ENCODE results near the gene ZNF496. TPM values are rescaled to one million over a fixed set of nuclear protein-coding genes. Genes with fewer than 3 reads are reported as not detected.
"Not testable (repeated sequence)": the region's sequence is repeated elsewhere in the genome, so short reads cannot be mapped to it uniquely, and the experiment has no call there.

Gene ZNF496
- total RNA-seq, 4 donors from 2014 or later, result 34.2 to 47.4 (median 39.7) TPM

GRCh38 chr1:247365023-247365422 lies 33.4 kb upstream of the ZNF496 start:
- Histone ChIP-seq H3K27me3 (no peaks in the 10 kb centered on the region), H3K4me3 (no peak overlapping the region), H3K36me3 (no peaks in the 10 kb centered on the region), H3K9me3 (no peaks in the 10 kb centered on the region), H3K4me1 (peaks cover 4 to 5% of the 10 kb centered on the region in 2 donors), H3K27ac (no peak overlapping the region)
- DNase-seq, result no peak
- TF ChIP-seq CTCF (IDR thresholded peaks at IDR 0.05 in 4 of 5, conservative IDR thresholded peaks at IDR 0.05 in 1 of 5) (no peak), POLR2A (IDR thresholded peaks at IDR 0.05) (no peak)
- ATAC-seq, result no peak
- in situ Hi-C loops (cut with MboI; ENCODE audit: low sequenced_read_pairs in 4 of 4) (no loop called here), intact Hi-C loops (cut with DNase I; ENCODE audit: low total_unique reads) (no loop called here)

GRCh38 chr1:247363000-247363399 lies 31.3 kb upstream of the ZNF496 start:
- intact Hi-C loops (cut with DNase I; ENCODE audit: low total_unique reads); H3K27me3 ChIP-seq; in situ Hi-C loops (cut with MboI; ENCODE audit: low sequenced_read_pairs in 4 of 4); H3K4me1 ChIP-seq; DNase-seq; H3K36me3 ChIP-seq; ATAC-seq; H3K4me3 ChIP-seq; H3K9me3 ChIP-seq; H3K27ac ChIP-seq: not testable (repeated sequence)

GRCh38 chr1:247362153-247362552 lies 30.5 kb upstream of the ZNF496 start:
- intact Hi-C loops (cut with DNase I; ENCODE audit: low total_unique reads) (no loop called here), in situ Hi-C loops (cut with MboI; ENCODE audit: low sequenced_read_pairs in 4 of 4) (no loop called here)
- no peak for ATAC-seq
- no peak overlapping the region for H3K27ac ChIP-seq
- no peak overlapping the region for H3K4me3 ChIP-seq
- no peaks in the 10 kb centered on the region for H3K9me3 ChIP-seq
- no peaks in the 10 kb centered on the region for H3K36me3 ChIP-seq
- TF ChIP-seq CTCF (IDR thresholded peaks at IDR 0.05 in 4 of 5, conservative IDR thresholded peaks at IDR 0.05 in 1 of 5) (no peak), POLR2A (IDR thresholded peaks at IDR 0.05) (no peak)
- H3K27me3 ChIP-seq, result no peaks in the 10 kb centered on the region
- H3K4me1 ChIP-seq, result peaks cover 4 to 5% of the 10 kb centered on the region in 2 donors
- no peak for DNase-seq

GRCh38 chr1:247360991-247361731 lies 29.5 kb upstream of the ZNF496 start:
- no peaks in the 10 kb centered on the region for H3K36me3 ChIP-seq
- peaks cover 4 to 5% of the 10 kb centered on the region in 2 donors for H3K4me1 ChIP-seq
- H3K27ac ChIP-seq, result peak overlapping the region; percentile 31 to 47 (median 40)
- peak overlapping the region in 3 of 4 donors; percentile 16 to 32 (median 17) for H3K4me3 ChIP-seq
- in situ Hi-C loops (cut with MboI; ENCODE audit: low sequenced_read_pairs in 4 of 4) (no loop called here), intact Hi-C loops (cut with DNase I; ENCODE audit: low total_unique reads) (no loop called here)
- H3K9me3 ChIP-seq, result no peaks in the 10 kb centered on the region
- ATAC-seq, result peak; percentile 42 to 78
- DNase-seq, result peak in 1 of 2 donors; percentile 23
- no peak for TF ChIP-seq POLR2A (IDR thresholded peaks at IDR 0.05)
- no peak for TF ChIP-seq CTCF (IDR thresholded peaks at IDR 0.05 in 4 of 5, conservative IDR thresholded peaks at IDR 0.05 in 1 of 5)
- H3K27me3 ChIP-seq, result no peaks in the 10 kb centered on the region

GRCh38 chr1:247360116-247360898 lies 28.6 kb upstream of the ZNF496 start:
- DNase-seq, result no peak
- intact Hi-C loops (cut with DNase I; ENCODE audit: low total_unique reads) (no loop called here), in situ Hi-C loops (cut with MboI; ENCODE audit: low sequenced_read_pairs in 4 of 4) (no loop called here)
- Histone ChIP-seq H3K27ac (peak overlapping the region; percentile 31 to 47 (median 40)), H3K9me3 (no peaks in the 10 kb centered on the region), H3K36me3 (no peaks in the 10 kb centered on the region), H3K4me1 (peaks cover 4 to 5% of the 10 kb centered on the region in 2 donors), H3K4me3 (peak overlapping the region; percentile 16 to 32 (median 20)), H3K27me3 (no peaks in the 10 kb centered on the region)
- TF ChIP-seq POLR2A (IDR thresholded peaks at IDR 0.05) (no peak), CTCF (IDR thresholded peaks at IDR 0.05 in 4 of 5, conservative IDR thresholded peaks at IDR 0.05 in 1 of 5) (no peak)
- ATAC-seq, result peak; percentile 56 to 59

Data from gastrocnemius medialis (tissue), 4 donors.